BE2C (cell line): ENCODE data around the gene FES.
"Not testable (repeated sequence)": the region's sequence is repeated elsewhere in the genome, so short reads cannot be mapped to it uniquely, and the experiment has no call there.

Experiments
- DNase-seq: peaks from one replicate; pipeline ENCODE4 v3.0.0-alpha.2; 2020
- H3K27me3 ChIP-seq: fragments of 250-450 bp; sonication (Bioruptor Pico); 2 replicates; pipeline ENCODE4 v1.5.1; 2020; ENCODE audit warnings: mild to moderate bottlenecking
- H3K36me3 ChIP-seq: fragments of 250-450 bp; sonication (Bioruptor Pico); 2 replicates; pipeline ENCODE4 v1.5.1; 2020; ENCODE audit warnings: mild to moderate bottlenecking
- H3K4me1 ChIP-seq: fragments of 250-450 bp; sonication (Bioruptor Pico); 2 replicates; pipeline ENCODE4 v1.5.1; 2020
- H3K4me3 ChIP-seq: 2 replicates; pipeline ENCODE4 v1.5.1; 2011; ENCODE audit warnings: low read depth, low read length
- H3K9me3 ChIP-seq: fragments of 250-450 bp; sonication (Bioruptor Pico); 2 replicates; pipeline ENCODE4 v1.5.1; 2020
- TF ChIP-seq, protein P1 (sequence below): IDR thresholded peaks from 2 replicates; pipeline ENCODE4 v1.5.1; 2012; ENCODE audit warnings: mild to moderate bottlenecking, low read depth, low read length

FES gene

DNA sequence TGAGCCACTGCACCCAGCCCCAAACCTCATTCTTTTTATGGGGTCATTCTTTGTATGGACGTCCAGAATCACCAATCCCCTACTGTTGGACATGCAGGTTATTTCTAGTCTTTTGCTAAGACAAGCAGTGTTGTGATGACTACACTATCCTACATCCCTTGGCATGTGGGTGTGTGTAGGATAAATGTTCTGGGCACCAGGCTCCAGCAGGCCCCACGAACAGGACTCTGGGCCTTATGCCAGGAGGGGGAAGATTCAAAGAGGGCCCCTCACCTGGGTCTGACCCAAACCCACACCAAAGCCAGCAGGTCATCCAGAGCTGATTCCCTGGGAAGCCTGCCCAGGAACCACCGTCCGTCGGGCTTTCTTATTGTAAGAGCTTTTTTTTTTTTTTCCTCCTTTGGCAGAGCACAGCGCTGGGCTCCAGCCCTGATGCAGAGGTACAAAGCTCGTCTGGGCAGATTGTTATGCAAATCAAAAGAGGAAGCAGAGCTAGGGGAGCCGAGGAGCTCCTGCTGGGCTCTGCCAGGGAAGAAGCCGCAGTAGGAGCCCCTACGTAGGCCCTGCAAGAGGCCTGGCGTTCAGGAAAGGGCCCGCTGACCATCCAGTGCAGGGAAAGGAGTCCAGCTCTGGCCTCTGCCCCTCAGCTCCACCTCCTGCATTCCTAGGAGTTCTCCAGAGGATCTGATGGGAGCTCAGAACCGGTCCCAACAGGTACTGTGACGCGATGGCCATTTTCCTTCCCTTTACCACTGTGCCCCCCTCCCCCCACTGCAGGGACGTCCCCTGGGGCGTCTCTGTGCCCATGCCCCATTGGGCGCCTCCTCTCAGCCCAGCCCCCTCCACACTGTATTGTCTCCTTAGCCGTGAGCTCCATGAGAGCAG is 44.9 kb upstream of the FES start:
- no peak overlapping the region for H3K4me3 ChIP-seq
- H3K36me3 ChIP-seq = no peaks in the 10 kb centered on the region
- TF ChIP-seq, protein P1, sequence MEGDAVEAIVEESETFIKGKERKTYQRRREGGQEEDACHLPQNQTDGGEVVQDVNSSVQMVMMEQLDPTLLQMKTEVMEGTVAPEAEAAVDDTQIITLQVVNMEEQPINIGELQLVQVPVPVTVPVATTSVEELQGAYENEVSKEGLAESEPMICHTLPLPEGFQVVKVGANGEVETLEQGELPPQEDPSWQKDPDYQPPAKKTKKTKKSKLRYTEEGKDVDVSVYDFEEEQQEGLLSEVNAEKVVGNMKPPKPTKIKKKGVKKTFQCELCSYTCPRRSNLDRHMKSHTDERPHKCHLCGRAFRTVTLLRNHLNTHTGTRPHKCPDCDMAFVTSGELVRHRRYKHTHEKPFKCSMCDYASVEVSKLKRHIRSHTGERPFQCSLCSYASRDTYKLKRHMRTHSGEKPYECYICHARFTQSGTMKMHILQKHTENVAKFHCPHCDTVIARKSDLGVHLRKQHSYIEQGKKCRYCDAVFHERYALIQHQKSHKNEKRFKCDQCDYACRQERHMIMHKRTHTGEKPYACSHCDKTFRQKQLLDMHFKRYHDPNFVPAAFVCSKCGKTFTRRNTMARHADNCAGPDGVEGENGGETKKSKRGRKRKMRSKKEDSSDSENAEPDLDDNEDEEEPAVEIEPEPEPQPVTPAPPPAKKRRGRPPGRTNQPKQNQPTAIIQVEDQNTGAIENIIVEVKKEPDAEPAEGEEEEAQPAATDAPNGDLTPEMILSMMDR = no peak
- DNase-seq = no peak
- no peaks in the 10 kb centered on the region; the same call in 1 of the 2 replicates for H3K4me1 ChIP-seq
- H3K27me3 ChIP-seq = no peaks in the 10 kb centered on the region
- no peaks in the 10 kb centered on the region for H3K9me3 ChIP-seq

DNA sequence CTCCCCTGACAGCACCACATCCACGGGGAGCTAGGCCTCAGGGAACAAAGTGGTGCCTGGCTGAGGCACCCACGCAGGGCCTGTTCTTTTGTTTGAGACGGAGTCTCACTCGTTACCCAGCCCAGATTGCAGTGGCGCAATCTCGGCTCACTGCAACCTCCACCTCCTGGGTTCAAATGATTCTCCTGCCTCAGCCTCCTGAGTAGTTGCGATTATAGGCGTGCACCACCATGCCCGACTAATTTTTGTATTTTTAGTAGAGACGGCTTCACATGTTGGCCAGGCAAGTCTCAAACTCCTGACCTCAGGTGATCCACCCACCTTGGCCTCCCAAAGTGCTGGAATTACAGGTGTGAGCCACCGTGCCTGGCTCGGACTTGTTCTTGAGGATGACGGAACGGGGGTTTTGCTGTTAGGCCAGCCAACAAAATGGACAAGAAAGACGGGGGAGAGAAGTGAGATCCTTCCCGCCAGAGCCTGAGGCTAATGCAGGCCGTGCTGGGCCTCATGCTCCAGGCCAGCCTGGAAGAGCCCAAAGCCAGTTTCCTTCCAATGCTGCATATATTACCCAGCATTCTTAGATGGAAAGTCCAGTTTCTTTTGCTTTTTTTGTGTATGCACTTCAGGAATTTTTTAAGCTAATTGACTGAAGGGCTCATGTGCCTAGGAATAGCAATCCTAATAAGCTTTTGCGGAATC is 44.0 kb upstream of the FES start:
- TF ChIP-seq, protein P1 = no peak
- no peaks in the 10 kb centered on the region for H3K36me3 ChIP-seq
- H3K9me3 ChIP-seq = no peaks in the 10 kb centered on the region
- no peaks in the 10 kb centered on the region; the same call in 1 of the 2 replicates for H3K4me1 ChIP-seq
- no peak overlapping the region for H3K4me3 ChIP-seq
- DNase-seq = no peak
- no peaks in the 10 kb centered on the region for H3K27me3 ChIP-seq

DNA sequence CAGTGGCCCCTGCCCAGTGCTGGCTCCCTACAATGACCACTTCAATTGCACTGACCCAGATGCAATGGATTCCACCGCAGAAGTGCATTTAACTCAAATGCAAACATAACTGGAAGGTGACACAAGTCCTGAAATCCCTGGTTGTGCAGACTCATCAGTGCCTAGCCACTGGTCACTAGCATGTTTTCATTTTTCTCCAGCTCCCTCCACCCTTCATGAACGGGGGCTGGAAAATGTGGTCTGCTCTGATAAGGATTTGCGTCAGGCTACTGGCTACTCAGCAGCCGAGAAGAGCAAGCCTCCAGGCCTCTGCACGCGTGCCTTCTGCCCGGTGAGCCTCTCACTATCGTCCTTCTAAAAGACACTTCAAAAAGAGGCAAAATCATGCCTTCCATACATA is 43.4 kb upstream of the FES start:
- H3K4me1 ChIP-seq = no peaks in the 10 kb centered on the region; the same call in 1 of the 2 replicates
- TF ChIP-seq, protein P1 = no peak
- no peaks in the 10 kb centered on the region for H3K36me3 ChIP-seq
- no peak for DNase-seq
- no peaks in the 10 kb centered on the region for H3K27me3 ChIP-seq
- H3K4me3 ChIP-seq = no peak overlapping the region
- no peaks in the 10 kb centered on the region for H3K9me3 ChIP-seq

DNA sequence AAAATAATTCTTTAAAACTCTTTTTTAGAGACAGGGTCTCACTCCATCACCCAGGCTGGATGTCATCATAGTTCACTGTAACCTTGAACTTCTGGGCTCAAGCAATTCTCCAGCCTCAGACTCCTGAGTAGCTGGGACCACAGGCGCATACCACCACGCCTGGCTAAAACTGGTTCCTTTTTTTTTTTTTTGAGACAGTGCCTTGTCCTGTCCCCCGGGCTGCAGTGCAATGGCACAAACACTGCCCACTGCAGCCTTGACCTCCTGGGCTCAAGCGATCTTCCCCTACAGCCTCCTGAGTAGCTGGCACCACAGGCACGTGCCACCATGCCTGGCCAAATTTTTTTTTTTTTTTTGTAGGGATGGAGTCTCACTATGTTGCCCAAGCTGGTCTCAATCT is 39.6 kb upstream of the FES start:
- TF ChIP-seq, protein P1 = no peak
- DNase-seq = no peak
- no peaks in the 10 kb centered on the region for H3K36me3 ChIP-seq
- H3K9me3 ChIP-seq = no peaks in the 10 kb centered on the region
- no peaks in the 10 kb centered on the region for H3K4me1 ChIP-seq
- H3K27me3 ChIP-seq = no peaks in the 10 kb centered on the region
- H3K4me3 ChIP-seq = no peak overlapping the region

DNA sequence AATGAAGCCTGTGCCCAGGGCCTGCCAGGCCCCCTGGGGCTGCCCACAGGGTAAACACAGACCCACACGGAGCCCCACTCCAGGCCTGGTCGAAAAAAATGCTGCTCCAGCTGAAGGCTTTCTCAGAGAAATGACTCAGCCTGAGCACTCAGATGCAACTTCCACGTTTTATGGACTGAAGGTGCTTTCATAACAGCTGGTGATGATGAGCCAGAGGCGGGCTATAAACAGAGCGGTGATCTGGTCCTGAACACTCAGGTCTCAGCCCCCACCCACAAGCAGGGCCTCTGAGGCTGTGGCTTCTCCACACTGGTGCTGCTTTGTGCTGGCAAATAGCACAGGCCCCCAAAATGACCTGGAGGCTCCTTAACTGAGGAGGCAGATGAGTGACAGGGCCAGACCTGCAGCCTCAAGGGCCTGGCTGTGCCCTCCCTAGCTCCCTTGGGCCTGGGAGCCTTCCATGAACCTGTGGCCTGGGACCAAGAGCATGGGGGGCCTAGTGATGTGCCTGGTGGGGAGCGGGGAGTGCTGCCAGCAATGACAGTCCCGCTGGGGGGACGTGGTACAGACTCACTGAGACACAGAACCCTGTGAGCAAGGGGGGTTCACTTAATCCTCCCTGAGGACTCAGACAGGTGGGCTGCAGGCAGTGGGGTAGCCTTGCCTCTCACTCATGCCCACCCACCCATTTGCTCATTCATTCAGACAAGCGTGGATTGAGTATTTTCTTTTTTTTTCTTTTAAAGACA is 38.9 kb upstream of the FES start:
- no peaks in the 10 kb centered on the region for H3K9me3 ChIP-seq
- H3K4me1 ChIP-seq = no peaks in the 10 kb centered on the region
- TF ChIP-seq, protein P1 = no peak
- no peak overlapping the region for H3K4me3 ChIP-seq
- no peaks in the 10 kb centered on the region for H3K36me3 ChIP-seq
- no peak for DNase-seq
- no peaks in the 10 kb centered on the region for H3K27me3 ChIP-seq

DNA sequence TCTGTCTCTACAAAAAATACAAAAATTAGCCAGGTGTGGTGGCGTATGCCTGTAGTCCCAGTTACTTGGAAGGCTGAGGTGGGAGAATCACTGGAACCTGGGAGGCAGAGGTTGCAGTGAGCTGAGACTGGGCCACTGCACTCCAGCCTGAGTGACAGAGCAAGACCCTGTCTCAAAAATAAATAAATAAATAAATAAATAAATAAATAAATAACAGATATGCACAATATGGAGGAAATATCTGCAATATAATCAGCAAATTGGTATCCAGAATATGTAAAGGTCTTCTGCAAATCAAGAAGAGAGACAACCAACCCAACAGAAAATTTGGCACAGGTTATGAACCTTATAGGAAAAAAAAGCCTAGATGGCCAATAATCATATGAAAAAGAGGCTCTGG is 34.9 kb upstream of the FES start:
- H3K9me3 ChIP-seq, H3K36me3 ChIP-seq, H3K4me1 ChIP-seq, H3K4me3 ChIP-seq, H3K27me3 ChIP-seq, DNase-seq: not testable (repeated sequence)
